IMR-90 (cell line): ENCODE data around the gene ITGB4. TPM values are rescaled to one million over a fixed set of nuclear protein-coding genes. Genes with fewer than 3 reads are reported as not detected.
A peak's percentile ranks its signal among the peaks of the same experiment; 100 is the strongest.

Source experiments
- ATAC-seq: fragments of 200-7000 bp; cut with Tn5 transposase; 2 replicates; pipeline ENCODE4 v1.9.1; 2020; ENCODE audit warnings: low read depth, mild to moderate bottlenecking, moderate library complexity
- BruUV-seq: library from RNA; stranded (reverse); fragments of 400-500 nt; replicated peaks from 2 replicates; lab custom pipeline; 2021; lab: Mats Ljungman, UMichigan
- CTCF ChIA-PET: fragments of 300-600 bp; formaldehyde crosslinking; extraction: SDS; loops from one replicate; lab custom pipeline; 2021; ENCODE audit warnings: antibody characterized with exemption; lab: Yijun Ruan, JAX
- POLR2A ChIA-PET: fragments of 300-600 bp; sonication (Branson Sonifier 250); formaldehyde crosslinking; loops from one replicate; lab custom pipeline; 2022; ENCODE audit warnings: antibody characterized with exemption; ENCODE audit not compliant: unreplicated experiment; lab: Charles Lee
- DNase-seq: peaks from one replicate; pipeline ENCODE4 v3.0.0; 2013
- H2AFZ ChIP-seq: replicated peaks from 2 replicates; pipeline ENCODE3; 2013; ENCODE audit warnings: low read length, mild to moderate bottlenecking; ENCODE audit not compliant: poor library complexity
- H2AK5ac ChIP-seq: 2 replicates; pipeline ENCODE4 v1.6.1; 2013; ENCODE audit warnings: low read depth, low read length, inconsistent platforms
- H2AK9ac ChIP-seq: replicated peaks from 2 replicates; pipeline ENCODE3; 2013; ENCODE audit warnings: mild to moderate bottlenecking, low read depth, low read length, moderate library complexity; ENCODE audit not compliant: poor library complexity
- H2BK120ac ChIP-seq: 2 replicates; pipeline ENCODE4 v1.6.1; 2013; ENCODE audit warnings: low read depth, low read length, inconsistent platforms
- H2BK15ac ChIP-seq: 3 replicates; pipeline ENCODE4 v1.6.1; 2013; ENCODE audit warnings: low read depth, low read length, inconsistent platforms
- H2BK20ac ChIP-seq: 2 replicates; pipeline ENCODE4 v1.6.1; 2013; ENCODE audit warnings: low read depth, mild to moderate bottlenecking, inconsistent platforms, low read length, moderate library complexity
- H2BK5ac ChIP-seq: 2 replicates; pipeline ENCODE4 v1.6.1; 2013; ENCODE audit warnings: mild to moderate bottlenecking, low read depth, low read length, inconsistent platforms; ENCODE audit not compliant: poor library complexity, severe bottlenecking
- H3K14ac ChIP-seq: replicated peaks from 2 replicates; pipeline ENCODE4 v1.6.1; 2013; ENCODE audit warnings: low read depth, low read length, inconsistent platforms
- H3K18ac ChIP-seq: 2 replicates; pipeline ENCODE4 v1.6.1; 2013; ENCODE audit warnings: low read depth, low read length, control low read depth
- H3K23ac ChIP-seq: 2 replicates; pipeline ENCODE4 v1.6.1; 2013; ENCODE audit warnings: low read depth, low read length, inconsistent platforms
- H3K27ac ChIP-seq: 2 replicates; pipeline ENCODE4 v1.5.1; 2013; ENCODE audit warnings: mild to moderate bottlenecking, control low read depth, low read length; ENCODE audit not compliant: insufficient read depth
- H3K27me3 ChIP-seq: 2 replicates; pipeline ENCODE4 v1.6.1; 2013; ENCODE audit warnings: low read length; ENCODE audit not compliant: control insufficient read depth, insufficient read depth
- H3K36me3 ChIP-seq: 2 replicates; pipeline ENCODE4 v1.6.1; 2013; ENCODE audit warnings: low read length, mixed read lengths; ENCODE audit not compliant: control insufficient read depth, insufficient read depth
- H3K4ac ChIP-seq: 2 replicates; pipeline ENCODE4 v1.6.1; 2013; ENCODE audit warnings: low read depth, low read length, inconsistent platforms
- H3K4me1 ChIP-seq: 2 replicates; pipeline ENCODE4 v1.6.1; 2013; ENCODE audit warnings: low read length, mixed read lengths; ENCODE audit not compliant: control insufficient read depth, insufficient read depth
- H3K4me2 ChIP-seq: 2 replicates; pipeline ENCODE4 v1.6.1; 2013; ENCODE audit warnings: low read depth, mild to moderate bottlenecking, control low read depth, low read length, moderate library complexity
- H3K4me3 ChIP-seq: 2 replicates; pipeline ENCODE4 v1.5.1; 2013; ENCODE audit warnings: low read depth, mild to moderate bottlenecking, control low read depth, low read length, moderate library complexity; ENCODE audit not compliant: insufficient read depth
- H3K56ac ChIP-seq: 2 replicates; pipeline ENCODE4 v1.6.1; 2013; ENCODE audit warnings: low read length, inconsistent platforms; ENCODE audit not compliant: insufficient read depth; ENCODE audit errors: extremely low read depth
- H3K79me1 ChIP-seq, 2 experiments: 2 replicates each; pipeline ENCODE4 v1.6.1; 2013; ENCODE audit warnings: low read length in 2 of 2, inconsistent platforms in 1 of 2, low read depth in 1 of 2
- H3K9ac ChIP-seq: 2 replicates; pipeline ENCODE4 v1.6.1; 2013; ENCODE audit warnings: low read depth, low read length, control low read depth
- H3K9me1 ChIP-seq: 2 replicates; pipeline ENCODE4 v1.6.1; 2013; ENCODE audit warnings: low read length, inconsistent platforms; ENCODE audit not compliant: insufficient read depth
- H3K9me3 ChIP-seq: 2 replicates; pipeline ENCODE4 v1.6.1; 2013; ENCODE audit warnings: low read length; ENCODE audit not compliant: control insufficient read depth, insufficient read depth
- H4K20me1 ChIP-seq: 2 replicates; pipeline ENCODE4 v1.6.1; 2013; ENCODE audit warnings: low read length, inconsistent platforms; ENCODE audit not compliant: insufficient read depth
- H4K5ac ChIP-seq: 2 replicates; pipeline ENCODE4 v1.6.1; 2013; ENCODE audit warnings: mild to moderate bottlenecking, low read depth, low read length, control low read depth
- H4K8ac ChIP-seq, 2 experiments: 2 replicates each; pipeline ENCODE4 v1.6.1; 2013; ENCODE audit warnings: low read depth in 2 of 2, low read length in 2 of 2, control low read depth in 1 of 2, inconsistent platforms in 1 of 2
- H4K91ac ChIP-seq: 2 replicates; pipeline ENCODE4 v1.6.1; 2013; ENCODE audit warnings: low read depth, low read length, inconsistent platforms; ENCODE audit not compliant: insufficient read depth
- BHLHE40 ChIP-seq: fragments of 150-350 bp; IDR thresholded peaks from 2 replicates; pipeline ENCODE4 v1.6.1; 2016; ENCODE audit warnings: mild to moderate bottlenecking, low read depth, low read length
- CEBPB ChIP-seq: IDR thresholded peaks from 2 replicates; pipeline ENCODE4 v1.6.1; 2012; ENCODE audit warnings: low read depth, low read length, improper control_type of control experiment
- CHD1 ChIP-seq: IDR thresholded peaks from 2 replicates; pipeline ENCODE4 v1.6.1; 2012; ENCODE audit warnings: low read depth, low read length, improper control_type of control experiment
- FOS ChIP-seq: fragments of 150-350 bp; IDR thresholded peaks from 2 replicates; pipeline ENCODE4 v1.6.1; 2016; ENCODE audit warnings: low read depth, low read length
- MAFK ChIP-seq: IDR thresholded peaks from 2 replicates; pipeline ENCODE4 v1.6.1; 2012; ENCODE audit warnings: low read depth, low read length, improper control_type of control experiment
- MAZ ChIP-seq: IDR thresholded peaks from 2 replicates; pipeline ENCODE4 v1.6.1; 2012; ENCODE audit warnings: low read depth, mild to moderate bottlenecking, low read length, improper control_type of control experiment, moderate library complexity, borderline replicate concordance
- MXI1 ChIP-seq: IDR thresholded peaks from 2 replicates; pipeline ENCODE4 v1.6.1; 2012; ENCODE audit warnings: low read depth, mild to moderate bottlenecking, low read length, moderate library complexity, borderline replicate concordance
- NFE2L2 ChIP-seq: fragments of 150-350 bp; IDR thresholded peaks from 2 replicates; pipeline ENCODE4 v1.6.1; 2016; ENCODE audit warnings: low read depth, mild to moderate bottlenecking, low read length
- POLR2A ChIP-seq: IDR thresholded peaks from 2 replicates; pipeline ENCODE4 v1.6.1; 2012; ENCODE audit warnings: mild to moderate bottlenecking, low read depth, low read length
- RAD21 ChIP-seq: IDR thresholded peaks from 2 replicates; pipeline ENCODE4 v1.6.1; 2012; ENCODE audit warnings: low read length, improper control_type of control experiment
- RCOR1 ChIP-seq: IDR thresholded peaks from 2 replicates; pipeline ENCODE4 v1.6.1; 2012; ENCODE audit warnings: mild to moderate bottlenecking, low read length, improper control_type of control experiment; ENCODE audit not compliant: insufficient replicate concordance
- RFX5 ChIP-seq: IDR thresholded peaks from 2 replicates; pipeline ENCODE4 v1.8.0; 2012; ENCODE audit warnings: low read depth, mild to moderate bottlenecking, low read length, moderate library complexity
- SMC3 ChIP-seq: fragments of 150-350 bp; IDR thresholded peaks from 2 replicates; pipeline ENCODE4 v1.6.1; 2016; ENCODE audit warnings: low read depth, mild to moderate bottlenecking, antibody characterized with exemption, low read length, moderate library complexity
- WGBS, 2 experiments: methylation state at CpG; one replicate each; pipeline versions ENCODE4 v1.1.5 to v1.1.7; 2013; ENCODE audit warnings: missing lambda C conversion rate in 2 of 2; ENCODE audit not compliant: insufficient read length in 1 of 2; ENCODE audit errors: extremely low coverage in 2 of 2; 5-methylcytosine and 5-hydroxymethylcytosine counted together
- dilution Hi-C: fragments of 300-500 bp; cut with HindIII; formaldehyde crosslinking; loops from one replicate; pipeline ENCODE4 v1.14.3; 2018; ENCODE audit warnings: low sequenced_read_pairs; ENCODE audit not compliant: unreplicated experiment
- in situ Hi-C: fragments of 300-500 bp; cut with MboI; formaldehyde crosslinking; loops from 3 replicates; pipeline ENCODE4 v1.14.3; 2019; ENCODE audit warnings: low sequenced_read_pairs, inconsistent platforms, mixed read lengths
- intact Hi-C: fragments of 100-400 bp; cut with micrococcal nuclease; formaldehyde crosslinking; loops from 2 replicates; pipeline ENCODE4 v1.10.0; 2022
- polyA plus RNA-seq, 3 experiments: library from polyadenylated mRNA; depleted of rRNA; stranded (reverse); fragments of >200 nt; gene quantifications; 2 replicates each; pipeline ENCODE4 v1.2.3, GENCODE V29; 2012; ENCODE audit warnings: low replicate concordance in 1 of 3
- total RNA-seq: library from RNA; depleted of rRNA; stranded (reverse); fragments of >200 nt; gene quantifications from 2 replicates; pipeline ENCODE4 v1.2.3, GENCODE V29; 2012
- TF ChIP-seq, protein P1 (sequence below): conservative IDR thresholded peaks from 2 replicates; pipeline ENCODE4 v1.5.1; 2012; ENCODE audit warnings: mild to moderate bottlenecking, low read depth, low read length, improper control_type of control experiment
- TF ChIP-seq, protein P2 (sequence below): fragments of 150-350 bp; IDR thresholded peaks from 2 replicates; pipeline ENCODE4 v1.6.1; 2016; ENCODE audit warnings: low read depth, mild to moderate bottlenecking, low read length, moderate library complexity, borderline replicate concordance
- TF ChIP-seq, protein P3 (sequence below): fragments of 150-350 bp; IDR thresholded peaks from 2 replicates; pipeline ENCODE4 v1.6.1; 2017; ENCODE audit warnings: mild to moderate bottlenecking, antibody characterized with exemption, low read length, low read depth

The ITGB4 gene
- total and polyA plus RNA-seq, 2 of the 4 experiments (the other 2 are of a cell fraction): under 0.01 to 0.27 TPM

DNA sequence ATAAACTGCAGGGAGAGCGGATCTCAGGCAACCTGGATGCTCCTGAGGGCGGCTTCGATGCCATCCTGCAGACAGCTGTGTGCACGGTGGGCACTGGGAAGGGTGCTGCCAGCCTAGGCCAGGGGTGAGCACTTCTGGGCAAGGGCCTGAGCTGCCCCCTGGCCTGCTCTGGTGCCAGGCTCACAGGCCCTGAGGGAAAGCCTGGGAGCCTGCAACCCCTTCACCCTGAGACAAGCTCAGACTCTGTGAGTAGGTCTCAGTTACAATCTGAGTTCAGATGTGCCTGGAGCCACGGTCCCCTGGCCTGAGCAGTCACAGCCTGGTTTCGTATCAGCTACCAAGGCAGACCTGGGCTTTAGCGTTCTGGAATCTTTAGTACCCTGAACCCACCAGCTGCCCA, 8.1 kb downstream of the ITGB4 start:
- Histone ChIP-seq H4K8ac (no peak overlapping the region), H2AFZ (peak overlapping the region; percentile 32), H4K91ac (no peak overlapping the region), H2AK9ac (no peak overlapping the region), H3K36me3 (no peaks in the 10 kb centered on the region), H3K4me1 (no peaks in the 10 kb centered on the region), H4K5ac (no peak overlapping the region), H3K9ac (no peak overlapping the region), H4K20me1 (no peaks in the 10 kb centered on the region), H3K4ac (no peak overlapping the region), H2BK120ac (no peak overlapping the region), H3K18ac (no peak overlapping the region), H3K14ac (no peak overlapping the region), H2BK15ac (no peak overlapping the region), H3K79me1 (no peaks in the 10 kb centered on the region), H3K4me3 (no peak overlapping the region), H3K4me2 (no peak overlapping the region), H3K27ac (no peak overlapping the region), H3K9me3 (no peaks in the 10 kb centered on the region), H2BK20ac (no peak overlapping the region), H2BK5ac (no peak overlapping the region), H3K23ac (no peak overlapping the region), H3K27me3 (peaks cover 27% of the 10 kb centered on the region), H3K56ac (no peak overlapping the region), H3K9me1 (no peaks in the 10 kb centered on the region), H2AK5ac (no peak overlapping the region)
- intact Hi-C loops (no loop called here), in situ Hi-C loops (no loop called here), dilution Hi-C loops (no loop called here)
- ATAC-seq: no peak
- 17% methylated on average over 1 of the region's 7 CpGs; no CpG with 5 or more reads in 1 of the 2 experiments for WGBS, 2 experiments
- BruUV-seq: no TSS peak
- DNase-seq: no peak
- TF ChIP-seq MAFK (no peak), SMC3 (no peak), POLR2A (no peak), MAZ (no peak), BHLHE40 (no peak), RCOR1 (no peak), MXI1 (no peak), RFX5 (no peak), RAD21 (no peak), CEBPB (no peak), FOS (no peak), CHD1 (no peak), NFE2L2 (no peak)
- TF ChIP-seq, protein P1, sequence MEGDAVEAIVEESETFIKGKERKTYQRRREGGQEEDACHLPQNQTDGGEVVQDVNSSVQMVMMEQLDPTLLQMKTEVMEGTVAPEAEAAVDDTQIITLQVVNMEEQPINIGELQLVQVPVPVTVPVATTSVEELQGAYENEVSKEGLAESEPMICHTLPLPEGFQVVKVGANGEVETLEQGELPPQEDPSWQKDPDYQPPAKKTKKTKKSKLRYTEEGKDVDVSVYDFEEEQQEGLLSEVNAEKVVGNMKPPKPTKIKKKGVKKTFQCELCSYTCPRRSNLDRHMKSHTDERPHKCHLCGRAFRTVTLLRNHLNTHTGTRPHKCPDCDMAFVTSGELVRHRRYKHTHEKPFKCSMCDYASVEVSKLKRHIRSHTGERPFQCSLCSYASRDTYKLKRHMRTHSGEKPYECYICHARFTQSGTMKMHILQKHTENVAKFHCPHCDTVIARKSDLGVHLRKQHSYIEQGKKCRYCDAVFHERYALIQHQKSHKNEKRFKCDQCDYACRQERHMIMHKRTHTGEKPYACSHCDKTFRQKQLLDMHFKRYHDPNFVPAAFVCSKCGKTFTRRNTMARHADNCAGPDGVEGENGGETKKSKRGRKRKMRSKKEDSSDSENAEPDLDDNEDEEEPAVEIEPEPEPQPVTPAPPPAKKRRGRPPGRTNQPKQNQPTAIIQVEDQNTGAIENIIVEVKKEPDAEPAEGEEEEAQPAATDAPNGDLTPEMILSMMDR: no peak
- TF ChIP-seq, protein P2, sequence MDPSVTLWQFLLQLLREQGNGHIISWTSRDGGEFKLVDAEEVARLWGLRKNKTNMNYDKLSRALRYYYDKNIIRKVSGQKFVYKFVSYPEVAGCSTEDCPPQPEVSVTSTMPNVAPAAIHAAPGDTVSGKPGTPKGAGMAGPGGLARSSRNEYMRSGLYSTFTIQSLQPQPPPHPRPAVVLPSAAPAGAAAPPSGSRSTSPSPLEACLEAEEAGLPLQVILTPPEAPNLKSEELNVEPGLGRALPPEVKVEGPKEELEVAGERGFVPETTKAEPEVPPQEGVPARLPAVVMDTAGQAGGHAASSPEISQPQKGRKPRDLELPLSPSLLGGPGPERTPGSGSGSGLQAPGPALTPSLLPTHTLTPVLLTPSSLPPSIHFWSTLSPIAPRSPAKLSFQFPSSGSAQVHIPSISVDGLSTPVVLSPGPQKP: no peak
- TF ChIP-seq, protein P3, sequence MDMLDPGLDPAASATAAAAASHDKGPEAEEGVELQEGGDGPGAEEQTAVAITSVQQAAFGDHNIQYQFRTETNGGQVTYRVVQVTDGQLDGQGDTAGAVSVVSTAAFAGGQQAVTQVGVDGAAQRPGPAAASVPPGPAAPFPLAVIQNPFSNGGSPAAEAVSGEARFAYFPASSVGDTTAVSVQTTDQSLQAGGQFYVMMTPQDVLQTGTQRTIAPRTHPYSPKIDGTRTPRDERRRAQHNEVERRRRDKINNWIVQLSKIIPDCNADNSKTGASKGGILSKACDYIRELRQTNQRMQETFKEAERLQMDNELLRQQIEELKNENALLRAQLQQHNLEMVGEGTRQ: no peak
- ChIA-PET POLR2A (no interaction called here), CTCF (no interaction called here)
